ENCODE data around the gene CDKAL1.

- TF ChIP-seq CTCF (IDR thresholded peaks at IDR 0.05): no peak
- no peak for TF ChIP-seq EZH2 (IDR thresholded peaks at IDR 0.05)
Observed at GRCh38 chr6:21204951-21205350, 670.7 kb downstream of the CDKAL1 start.

All from neural progenitor cell (in vitro differentiated cells).